NT2/D1 (cell line): ENCODE measurements around the gene KCNK13.

Experiments
- DNase-seq: peaks from one replicate; pipeline ENCODE4 v3.0.0-alpha.2; 2011; ENCODE audit warnings: low read depth, low spot score
- H3K27me3 ChIP-seq: 2 replicates; pipeline ENCODE4 v1.6.0; 2011; ENCODE audit warnings: mild to moderate bottlenecking; ENCODE audit not compliant: insufficient read length, insufficient read depth
- H3K36me3 ChIP-seq: 2 replicates; pipeline ENCODE4 v1.6.1; 2011; ENCODE audit warnings: mild to moderate bottlenecking, low read length, mixed read lengths; ENCODE audit not compliant: insufficient read depth, insufficient read length
- H3K4me1 ChIP-seq: 2 replicates; pipeline ENCODE4 v1.5.1; 2011; ENCODE audit not compliant: insufficient read depth, insufficient read length
- H3K4me3 ChIP-seq: 2 replicates; pipeline ENCODE4 v1.5.1; 2011; ENCODE audit warnings: low read depth; ENCODE audit not compliant: insufficient read length
- H3K9ac ChIP-seq: 2 replicates; pipeline ENCODE4 v1.6.0; 2011; ENCODE audit warnings: low read depth; ENCODE audit not compliant: insufficient read length
- H3K9me3 ChIP-seq: 2 replicates; pipeline ENCODE4 v1.5.1; 2011; ENCODE audit warnings: mild to moderate bottlenecking, low read length; ENCODE audit not compliant: insufficient read depth
- SUZ12 ChIP-seq: IDR thresholded peaks from 2 replicates; pipeline ENCODE4 v1.6.1; 2011; ENCODE audit not compliant: insufficient read length, insufficient read depth; ENCODE audit errors: extremely low read depth
- YY1 ChIP-seq: IDR thresholded peaks from 2 replicates; pipeline ENCODE4 v1.6.1; 2011; ENCODE audit not compliant: insufficient read length, insufficient read depth
- ZNF274 ChIP-seq: IDR thresholded peaks from 2 replicates; pipeline ENCODE4 v1.6.1; 2011; ENCODE audit warnings: mild to moderate bottlenecking, low read depth, low read length

The KCNK13 gene

GRCh38 chr14:90093942-90094595 lies 32.3 kb downstream of the KCNK13 start:
- no peak for TF ChIP-seq SUZ12
- TF ChIP-seq ZNF274: no peak
- no peak for TF ChIP-seq YY1
- H3K4me1 ChIP-seq: peaks cover 1% of the 10 kb centered on the region
- no peak for DNase-seq

GRCh38 chr14:90095096-90095495 lies 33.3 kb downstream of the KCNK13 start:
- no peaks in the 10 kb centered on the region; the same call in 1 of the 2 replicates for H3K9me3 ChIP-seq
- no peaks in the 10 kb centered on the region for H3K36me3 ChIP-seq
- no peaks in the 10 kb centered on the region for H3K27me3 ChIP-seq
- H3K9ac ChIP-seq: no peak overlapping the region
- no peaks in the 10 kb centered on the region for H3K4me1 ChIP-seq
- H3K4me3 ChIP-seq: no peak overlapping the region
- no peak for TF ChIP-seq SUZ12
- TF ChIP-seq ZNF274: no peak
- TF ChIP-seq YY1: no peak
- DNase-seq: no peak

More at GRCh38 chr14:90093942-90094595, 32.3 kb downstream of the KCNK13 start:
- Histone ChIP-seq H3K36me3 (no peaks in the 10 kb centered on the region), H3K27me3 (no peaks in the 10 kb centered on the region), H3K4me3 (no peak overlapping the region), H3K9me3 (no peaks in the 10 kb centered on the region; the same call in 1 of the 2 replicates), H3K9ac (no peak overlapping the region)

DNA sequence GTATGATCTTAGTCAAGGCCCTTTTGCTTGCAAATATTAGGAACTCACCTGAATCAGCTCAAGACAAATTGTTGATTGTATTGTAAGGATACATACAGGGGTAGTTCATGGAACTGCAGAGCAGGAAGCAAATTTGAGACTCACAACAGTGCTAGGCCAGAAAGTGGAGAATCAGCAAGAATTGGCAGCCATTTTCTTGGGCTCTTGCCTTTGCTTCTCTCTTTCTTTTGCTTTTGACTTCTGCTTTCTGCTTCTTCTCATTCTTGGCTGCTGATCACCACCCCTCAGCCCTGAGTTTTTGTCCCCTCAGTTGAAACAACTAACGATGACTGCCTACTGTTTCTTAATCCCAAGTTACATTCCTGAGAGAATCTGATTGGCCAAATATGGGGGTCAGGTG lies 34.8 kb downstream of the KCNK13 start:
- Histone ChIP-seq H3K36me3 (no peaks in the 10 kb centered on the region), H3K9me3 (no peaks in the 10 kb centered on the region; the same call in 1 of the 2 replicates), H3K9ac (no peak overlapping the region), H3K27me3 (no peaks in the 10 kb centered on the region), H3K4me3 (no peak overlapping the region), H3K4me1 (no peaks in the 10 kb centered on the region)
- TF ChIP-seq SUZ12 (no peak), ZNF274 (no peak), YY1 (no peak)
- no peak for DNase-seq

- TF ChIP-seq SUZ12 (no peak), ZNF274 (no peak), YY1 (no peak)
- H3K9me3 ChIP-seq: no peaks in the 10 kb centered on the region
- no peaks in the 10 kb centered on the region for H3K4me1 ChIP-seq
- no peak overlapping the region for H3K9ac ChIP-seq
- no peaks in the 10 kb centered on the region for H3K36me3 ChIP-seq
- no peaks in the 10 kb centered on the region for H3K27me3 ChIP-seq
- DNase-seq: no peak
- H3K4me3 ChIP-seq: no peak overlapping the region
Observed at GRCh38 chr14:90103808-90104207, 42.0 kb downstream of the KCNK13 start.

GRCh38 chr14:90105756-90106155 lies 44.0 kb downstream of the KCNK13 start:
- Histone ChIP-seq H3K4me1 (no peaks in the 10 kb centered on the region), H3K9me3 (no peaks in the 10 kb centered on the region), H3K9ac (no peak overlapping the region), H3K27me3 (no peaks in the 10 kb centered on the region), H3K36me3 (no peaks in the 10 kb centered on the region), H3K4me3 (no peak overlapping the region)
- TF ChIP-seq ZNF274 (no peak), SUZ12 (no peak), YY1 (no peak)
- DNase-seq: no peak

GRCh38 chr14:90107789-90108188 lies 46.0 kb downstream of the KCNK13 start:
- DNase-seq: no peak
- no peaks in the 10 kb centered on the region for H3K27me3 ChIP-seq
- H3K36me3 ChIP-seq: no peaks in the 10 kb centered on the region
- no peaks in the 10 kb centered on the region for H3K4me1 ChIP-seq
- TF ChIP-seq YY1: no peak
- TF ChIP-seq SUZ12: no peak
- no peak for TF ChIP-seq ZNF274
- no peak overlapping the region for H3K4me3 ChIP-seq
- no peaks in the 10 kb centered on the region for H3K9me3 ChIP-seq
- H3K9ac ChIP-seq: no peak overlapping the region

- no peaks in the 10 kb centered on the region for H3K27me3 ChIP-seq
- H3K4me1 ChIP-seq: no peaks in the 10 kb centered on the region
- H3K36me3 ChIP-seq: no peaks in the 10 kb centered on the region
- no peak for DNase-seq
- no peak overlapping the region for H3K4me3 ChIP-seq
- no peak overlapping the region for H3K9ac ChIP-seq
- no peaks in the 10 kb centered on the region for H3K9me3 ChIP-seq
- TF ChIP-seq YY1 (no peak), ZNF274 (no peak), SUZ12 (no peak)
Observed at GRCh38 chr14:90109858-90110257, 48.1 kb downstream of the KCNK13 start.
